A673 (cell line): ENCODE results near the gene PRRT4.

ENCODE experiments used
- CTCF ChIP-seq: fragments of 300-800, 200-600 bp; sonication (generic); conservative IDR thresholded peaks from 2 replicates; pipeline ENCODE4 v1.5.1; 2017; ENCODE audit warnings: low read depth, mild to moderate bottlenecking, antibody characterized with exemption, low read length, moderate library complexity, mixed read lengths
- EZH2 ChIP-seq: fragments of 200-600 bp; sonication (generic); IDR thresholded peaks from 2 replicates; pipeline ENCODE4 v1.6.1; 2017; ENCODE audit warnings: borderline replicate concordance, low read depth, mild to moderate bottlenecking, mixed read lengths, antibody characterized with exemption, low read length; ENCODE audit not compliant: poor library complexity, severe bottlenecking

DNA sequence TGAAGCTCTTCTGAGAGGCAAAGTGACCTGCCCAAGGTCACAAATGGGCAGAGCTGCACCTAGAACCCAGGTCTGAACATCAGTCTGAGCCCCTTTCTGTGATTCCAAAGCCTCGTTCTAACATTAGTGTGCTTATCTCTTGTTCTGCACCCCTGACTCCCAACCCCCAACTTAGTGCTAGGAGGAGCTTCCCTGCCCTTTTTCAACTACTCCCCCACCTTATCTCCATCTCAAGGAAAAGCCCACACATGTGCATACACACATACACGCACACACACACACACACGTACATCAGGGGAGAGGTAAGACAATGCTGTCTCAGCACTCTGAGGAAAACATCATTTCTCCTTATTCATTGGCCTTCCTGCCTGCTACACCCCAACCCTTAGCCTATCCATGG is 8.3 kb downstream of the PRRT4 start:
- no peak for TF ChIP-seq CTCF
- TF ChIP-seq EZH2, result no peak
